Neuronal stem cell (in vitro differentiated cells): Measurements from ENCODE around the gene ETV6.

ENCODE experiments used
- DNase-seq: peaks from one replicate; pipeline ENCODE4 v3.0.0-alpha.2; 2013; ENCODE audit warnings: low spot score
- H2AFZ ChIP-seq: one replicate; pipeline ENCODE4 v1.6.1; 2013; ENCODE audit warnings: mild to moderate bottlenecking, low read length, inconsistent platforms
- H2AK5ac ChIP-seq: 2 replicates; pipeline ENCODE4 v1.6.1; 2013; ENCODE audit warnings: low read depth, mild to moderate bottlenecking, inconsistent platforms, low read length, moderate library complexity, mixed read lengths
- H2BK120ac ChIP-seq: 2 replicates; pipeline ENCODE4 v1.6.1; 2013; ENCODE audit warnings: low read depth, mild to moderate bottlenecking, inconsistent platforms, low read length, moderate library complexity, mixed read lengths
- H2BK12ac ChIP-seq: one replicate; pipeline ENCODE4 v1.6.1; 2013; ENCODE audit warnings: low read length, inconsistent platforms
- H2BK15ac ChIP-seq: 2 replicates; pipeline ENCODE4 v1.6.1; 2013; ENCODE audit warnings: mild to moderate bottlenecking, low read length, inconsistent platforms, mixed read lengths
- H2BK5ac ChIP-seq: one replicate; pipeline ENCODE4 v1.6.1; 2013; ENCODE audit warnings: inconsistent platforms, mild to moderate bottlenecking, low read length, moderate library complexity
- H3K14ac ChIP-seq: one replicate; pipeline ENCODE4 v1.6.1; 2013; ENCODE audit warnings: low read length, inconsistent platforms
- H3K18ac ChIP-seq: 2 replicates; pipeline ENCODE4 v1.6.1; 2013; ENCODE audit warnings: low read length, inconsistent platforms
- H3K23ac ChIP-seq: 2 replicates; pipeline ENCODE4 v1.6.1; 2013; ENCODE audit warnings: low read depth, mild to moderate bottlenecking, mixed read lengths, low read length, inconsistent platforms; ENCODE audit not compliant: poor library complexity
- H3K27ac ChIP-seq: replicated peaks from 3 replicates; pipeline ENCODE4 v1.5.1; 2013; ENCODE audit warnings: low read length, inconsistent platforms
- H3K27me3 ChIP-seq, 3 experiments: 2 replicates each; pipeline ENCODE4 v1.6.1; 2013; ENCODE audit warnings: low read length in 3 of 3, mild to moderate bottlenecking in 2 of 3, inconsistent platforms in 1 of 3, low read depth in 1 of 3, mixed read lengths in 1 of 3, moderate library complexity in 1 of 3; ENCODE audit not compliant: control insufficient read depth in 3 of 3, insufficient read depth in 3 of 3
- H3K36me3 ChIP-seq, 2 donors: replicated peaks in 1 of 2; 2 replicates each; pipeline ENCODE4 v1.6.1; 2013; ENCODE audit warnings: low read length in 2 of 2; ENCODE audit not compliant: control insufficient read depth in 2 of 2, insufficient read depth in 2 of 2
- H3K4ac ChIP-seq: 2 replicates; pipeline ENCODE4 v1.6.1; 2013; ENCODE audit warnings: inconsistent platforms, mild to moderate bottlenecking, low read length, moderate library complexity
- H3K4me1 ChIP-seq, 2 donors: 1 replicate in 1 of 2; 2 replicates in 1 of 2; pipeline ENCODE4 v1.6.1; 2013; ENCODE audit warnings: low read length in 2 of 2, low read depth in 1 of 2; ENCODE audit not compliant: control insufficient read depth in 2 of 2, insufficient read depth in 1 of 2
- H3K4me2 ChIP-seq: one replicate; pipeline ENCODE4 v1.6.1; 2013; ENCODE audit warnings: mild to moderate bottlenecking, low read length, inconsistent platforms; ENCODE audit not compliant: insufficient read depth, poor library complexity, severe bottlenecking
- H3K4me3 ChIP-seq, 2 donors: 2 replicates each; pipeline ENCODE4 v1.5.1; 2013; ENCODE audit warnings: low read length in 2 of 2, mild to moderate bottlenecking in 2 of 2, inconsistent platforms in 1 of 2, moderate library complexity in 1 of 2
- H3K79me1 ChIP-seq: one replicate; pipeline ENCODE4 v1.6.1; 2013; ENCODE audit warnings: low read depth, mild to moderate bottlenecking, inconsistent platforms, low read length, moderate library complexity
- H3K9ac ChIP-seq: one replicate; pipeline ENCODE4 v1.6.1; 2013; ENCODE audit warnings: mild to moderate bottlenecking, low read depth, low read length, inconsistent platforms; ENCODE audit not compliant: poor library complexity
- H3K9me3 ChIP-seq, 2 donors: replicated peaks in 1 of 2; 2 replicates each; pipeline versions ENCODE3 to v1.6.1; 2013; ENCODE audit warnings: low read length in 2 of 2, mild to moderate bottlenecking in 2 of 2, inconsistent platforms in 1 of 2, low read depth in 1 of 2, mixed read lengths in 1 of 2, moderate library complexity in 1 of 2; ENCODE audit not compliant: control insufficient read depth in 2 of 2, insufficient read depth in 1 of 2
- H4K8ac ChIP-seq: one replicate; pipeline ENCODE4 v1.6.1; 2013; ENCODE audit warnings: low read depth, mild to moderate bottlenecking, inconsistent platforms, low read length, moderate library complexity
- H4K91ac ChIP-seq: one replicate; pipeline ENCODE4 v1.6.1; 2013; ENCODE audit warnings: low read length, low read depth, mild to moderate bottlenecking, inconsistent platforms; ENCODE audit not compliant: poor library complexity
- WGBS, 2 donors: extraction: QIAGEN DNeasy Blood & Tissue Kit; methylation state at CpG; one replicate each; pipeline ENCODE4 v1.1.7; 2013; ENCODE audit warnings: missing lambda C conversion rate in 2 of 2, mixed read lengths in 1 of 2; ENCODE audit not compliant: insufficient read length in 2 of 2, insufficient replicate concordance in 1 of 2; ENCODE audit errors: extremely low coverage in 2 of 2; 5-methylcytosine and 5-hydroxymethylcytosine counted together

Gene ETV6

GRCh38 chr12:11927286-11927935 lies 277.9 kb downstream of the ETV6 start:
- Histone ChIP-seq H2AFZ (peak overlapping the region; percentile 77), H3K27me3 (peaks cover 0 to 23% (median 0%) of the 10 kb centered on the region in 3 experiments), H3K4ac (no peak overlapping the region), H3K79me1 (no peaks in the 10 kb centered on the region), H3K27ac (no peak overlapping the region), H3K4me3 (peak overlapping the region in 1 of 2 donors; percentile 30), H3K4me2 (no peak overlapping the region), H2BK15ac (no peak overlapping the region), H4K91ac (no peak overlapping the region), H3K14ac (no peak overlapping the region), H3K9ac (no peak overlapping the region), H2BK120ac (no peak overlapping the region), H3K18ac (peak overlapping the region; percentile 4), H3K4me1 (peaks cover 4% of the 10 kb centered on the region in 2 donors), H3K9me3 (no peaks in the 10 kb centered on the region), H2BK12ac (no peak overlapping the region), H3K36me3 (no peaks in the 10 kb centered on the region), H4K8ac (no peak overlapping the region), H2AK5ac (no peak overlapping the region), H3K23ac (no peak overlapping the region), H2BK5ac (no peak overlapping the region)
- no CpG with 5 or more reads among the region's 15 CpGs for WGBS, 2 donors
- DNase-seq, result peak; percentile 27

GRCh38 chr12:11929714-11930113 lies 280.2 kb downstream of the ETV6 start:
- Histone ChIP-seq H3K9ac (no peak overlapping the region), H2BK12ac (no peak overlapping the region), H3K4me2 (no peak overlapping the region), H4K91ac (no peak overlapping the region), H2BK5ac (no peak overlapping the region), H3K36me3 (no peaks in the 10 kb centered on the region), H2BK120ac (no peak overlapping the region), H3K18ac (no peak overlapping the region), H3K79me1 (no peaks in the 10 kb centered on the region), H2AFZ (no peak overlapping the region), H3K23ac (no peak overlapping the region), H2BK15ac (no peak overlapping the region), H4K8ac (no peak overlapping the region), H2AK5ac (no peak overlapping the region), H3K4ac (no peak overlapping the region), H3K4me3 (no peak overlapping the region), H3K27me3 (peaks cover 0 to 15% (median 0%) of the 10 kb centered on the region in 3 experiments), H3K4me1 (peaks cover 4% of the 10 kb centered on the region in 2 donors), H3K14ac (no peak overlapping the region), H3K27ac (no peak overlapping the region), H3K9me3 (no peaks in the 10 kb centered on the region)
- no CpG with 5 or more reads among the region's 3 CpGs for WGBS, 2 donors
- DNase-seq, result no peak

GRCh38 chr12:11939223-11939622 lies 289.7 kb downstream of the ETV6 start:
- no peaks in the 10 kb centered on the region for H3K4me1 ChIP-seq
- no peaks in the 10 kb centered on the region for H3K36me3 ChIP-seq
- no peak overlapping the region for H3K14ac ChIP-seq
- H2BK120ac ChIP-seq, result no peak overlapping the region
- no peak overlapping the region for H3K9ac ChIP-seq
- H3K4ac ChIP-seq, result no peak overlapping the region
- no peak overlapping the region for H4K8ac ChIP-seq
- H2BK15ac ChIP-seq, result no peak overlapping the region
- H3K4me3 ChIP-seq, result no peak overlapping the region
- no peaks in the 10 kb centered on the region for H3K9me3 ChIP-seq
- WGBS, 2 donors, result no CpG with 5 or more reads among the region's 4 CpGs
- H3K23ac ChIP-seq, result no peak overlapping the region
- H2BK5ac ChIP-seq, result no peak overlapping the region
- no peak overlapping the region for H3K27ac ChIP-seq
- no peak overlapping the region for H3K18ac ChIP-seq
- no peak for DNase-seq
- H2AK5ac ChIP-seq, result no peak overlapping the region
- H2AFZ ChIP-seq, result no peak overlapping the region
- no peaks in the 10 kb centered on the region for H3K79me1 ChIP-seq
- H4K91ac ChIP-seq, result no peak overlapping the region
- H3K27me3 ChIP-seq, result no peaks in the 10 kb centered on the region
- no peak overlapping the region for H2BK12ac ChIP-seq
- no peak overlapping the region for H3K4me2 ChIP-seq

GRCh38 chr12:11941606-11942337 lies 292.3 kb downstream of the ETV6 start:
- no peaks in the 10 kb centered on the region for H3K27me3 ChIP-seq
- H3K4me2 ChIP-seq, result no peak overlapping the region
- H2BK15ac ChIP-seq, result no peak overlapping the region
- no CpG with 5 or more reads among the region's 1 CpG for WGBS, 2 donors
- H3K27ac ChIP-seq, result no peak overlapping the region
- no peak overlapping the region for H4K91ac ChIP-seq
- no peak overlapping the region for H3K14ac ChIP-seq
- no peak overlapping the region for H2AFZ ChIP-seq
- no peak overlapping the region for H3K9ac ChIP-seq
- no peak overlapping the region for H2BK5ac ChIP-seq
- no peaks in the 10 kb centered on the region for H3K9me3 ChIP-seq
- DNase-seq, result no peak
- H3K18ac ChIP-seq, result no peak overlapping the region
- no peak overlapping the region for H4K8ac ChIP-seq
- no peak overlapping the region for H2BK12ac ChIP-seq
- H3K23ac ChIP-seq, result no peak overlapping the region
- no peak overlapping the region for H3K4ac ChIP-seq
- H2AK5ac ChIP-seq, result no peak overlapping the region
- H3K36me3 ChIP-seq, result no peaks in the 10 kb centered on the region
- no peak overlapping the region for H3K4me3 ChIP-seq
- H3K4me1 ChIP-seq, result no peaks in the 10 kb centered on the region
- H3K79me1 ChIP-seq, result no peaks in the 10 kb centered on the region
- H2BK120ac ChIP-seq, result no peak overlapping the region
